ENCODE measurements around the gene MOGAT3.

DNA sequence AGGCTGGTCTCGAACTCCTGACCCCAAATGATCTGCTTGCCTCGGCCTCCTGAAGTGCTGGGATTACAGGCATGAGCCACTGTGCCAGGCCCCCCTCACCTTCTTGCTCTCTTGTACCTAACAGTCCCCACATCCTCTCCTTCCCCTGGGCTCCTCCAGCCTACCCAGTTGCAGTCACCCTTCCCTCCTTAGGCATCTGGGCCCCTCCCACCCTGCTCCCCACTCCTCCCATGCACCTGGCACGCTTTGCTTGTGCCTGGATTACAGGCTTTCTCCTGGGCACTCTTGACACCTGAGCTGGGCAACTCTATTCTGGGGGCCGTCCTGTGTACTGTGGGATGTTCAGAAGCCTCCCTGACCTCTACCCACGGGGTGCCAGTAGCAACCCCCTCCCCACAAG is 33.8 kb upstream of the MOGAT3 start:
- TF ChIP-seq POLR2A (IDR thresholded peaks at IDR 0.05) (no peak), POLR2AphosphoS5 (IDR thresholded peaks at IDR 0.05) (no peak)
